NT2/D1 (cell line): Measurements from ENCODE around the gene CTNNAL1.
"Not testable (repeated sequence)": the region's sequence is repeated elsewhere in the genome, so short reads cannot be mapped to it uniquely, and the experiment has no call there.

ENCODE experiments used
- DNase-seq: peaks from one replicate; pipeline ENCODE4 v3.0.0-alpha.2; 2011; ENCODE audit warnings: low read depth, low spot score
- H3K27me3 ChIP-seq: 2 replicates; pipeline ENCODE4 v1.6.0; 2011; ENCODE audit warnings: mild to moderate bottlenecking; ENCODE audit not compliant: insufficient read length, insufficient read depth
- H3K36me3 ChIP-seq: 2 replicates; pipeline ENCODE4 v1.6.1; 2011; ENCODE audit warnings: mild to moderate bottlenecking, low read length, mixed read lengths; ENCODE audit not compliant: insufficient read depth, insufficient read length
- H3K4me1 ChIP-seq: 2 replicates; pipeline ENCODE4 v1.5.1; 2011; ENCODE audit not compliant: insufficient read depth, insufficient read length
- H3K4me3 ChIP-seq: 2 replicates; pipeline ENCODE4 v1.5.1; 2011; ENCODE audit warnings: low read depth; ENCODE audit not compliant: insufficient read length
- H3K9ac ChIP-seq: 2 replicates; pipeline ENCODE4 v1.6.0; 2011; ENCODE audit warnings: low read depth; ENCODE audit not compliant: insufficient read length
- H3K9me3 ChIP-seq: 2 replicates; pipeline ENCODE4 v1.5.1; 2011; ENCODE audit warnings: mild to moderate bottlenecking, low read length; ENCODE audit not compliant: insufficient read depth
- SUZ12 ChIP-seq: IDR thresholded peaks from 2 replicates; pipeline ENCODE4 v1.6.1; 2011; ENCODE audit not compliant: insufficient read length, insufficient read depth; ENCODE audit errors: extremely low read depth
- YY1 ChIP-seq: IDR thresholded peaks from 2 replicates; pipeline ENCODE4 v1.6.1; 2011; ENCODE audit not compliant: insufficient read length, insufficient read depth
- ZNF274 ChIP-seq: IDR thresholded peaks from 2 replicates; pipeline ENCODE4 v1.6.1; 2011; ENCODE audit warnings: mild to moderate bottlenecking, low read depth, low read length

The CTNNAL1 gene

GRCh38 chr9:108910402-108910801, 102.9 kb downstream of the CTNNAL1 start:
- no peak overlapping the region for H3K4me3 ChIP-seq
- H3K9ac ChIP-seq: no peak overlapping the region
- DNase-seq: no peak
- TF ChIP-seq SUZ12 (no peak), YY1 (no peak)
- H3K27me3 ChIP-seq: no peaks in the 10 kb centered on the region
- no peaks in the 10 kb centered on the region for H3K4me1 ChIP-seq
- no peaks in the 10 kb centered on the region for H3K9me3 ChIP-seq
- peaks cover 80% of the 10 kb centered on the region for H3K36me3 ChIP-seq

- no peak overlapping the region for H3K4me3 ChIP-seq
- no peaks in the 10 kb centered on the region for H3K4me1 ChIP-seq
- H3K27me3 ChIP-seq: no peaks in the 10 kb centered on the region
- H3K9me3 ChIP-seq: no peaks in the 10 kb centered on the region
- no peak for TF ChIP-seq YY1
- TF ChIP-seq SUZ12: no peak
- TF ChIP-seq ZNF274: no peak
- H3K9ac ChIP-seq: no peak overlapping the region
- H3K36me3 ChIP-seq: peaks cover 86% of the 10 kb centered on the region
- DNase-seq: no peak
These were observed 107.8 kb downstream of the CTNNAL1 start for GRCh38 chr9:108905494-108905893.

- Histone ChIP-seq H3K9ac (no peak overlapping the region), H3K4me1 (no peaks in the 10 kb centered on the region), H3K4me3 (no peak overlapping the region), H3K9me3 (no peaks in the 10 kb centered on the region), H3K27me3 (no peaks in the 10 kb centered on the region), H3K36me3 (peaks cover 84% of the 10 kb centered on the region)
- TF ChIP-seq ZNF274: no peak
- no peak for DNase-seq
These were observed 109.1 kb downstream of the CTNNAL1 start for GRCh38 chr9:108904161-108904560.

GRCh38 chr9:108903420-108904103, 109.7 kb downstream of the CTNNAL1 start:
- H3K27me3 ChIP-seq: no peaks in the 10 kb centered on the region
- peaks cover 79% of the 10 kb centered on the region for H3K36me3 ChIP-seq
- H3K4me1 ChIP-seq: no peaks in the 10 kb centered on the region
- TF ChIP-seq SUZ12: no peak
- no peak for TF ChIP-seq ZNF274
- TF ChIP-seq YY1: no peak
- H3K9me3 ChIP-seq: no peaks in the 10 kb centered on the region
- H3K9ac ChIP-seq: no peak overlapping the region
- no peak for DNase-seq
- no peak overlapping the region for H3K4me3 ChIP-seq

- Histone ChIP-seq H3K36me3 (peaks cover 75% of the 10 kb centered on the region), H3K9ac (no peak overlapping the region), H3K9me3 (no peaks in the 10 kb centered on the region), H3K4me1 (no peaks in the 10 kb centered on the region), H3K4me3 (no peak overlapping the region), H3K27me3 (no peaks in the 10 kb centered on the region)
- TF ChIP-seq SUZ12: no peak
- TF ChIP-seq YY1: no peak
- TF ChIP-seq ZNF274: no peak
- DNase-seq: no peak
These were observed 113.1 kb downstream of the CTNNAL1 start for GRCh38 chr9:108900176-108900575.

- H3K9me3 ChIP-seq, H3K4me1 ChIP-seq, H3K27me3 ChIP-seq, H3K4me3 ChIP-seq, H3K9ac ChIP-seq, DNase-seq: not testable (repeated sequence)
- H3K36me3 ChIP-seq: peaks cover 77% of the 10 kb centered on the region
These were observed 114.1 kb downstream of the CTNNAL1 start for GRCh38 chr9:108899023-108899695.

GRCh38 chr9:108897324-108898096, 115.8 kb downstream of the CTNNAL1 start:
- peaks cover 78% of the 10 kb centered on the region for H3K36me3 ChIP-seq
- H3K9ac ChIP-seq: no peak overlapping the region
- H3K9me3 ChIP-seq: no peaks in the 10 kb centered on the region
- TF ChIP-seq SUZ12: no peak
- no peak for TF ChIP-seq YY1
- no peak for TF ChIP-seq ZNF274
- DNase-seq: no peak
- H3K27me3 ChIP-seq: no peaks in the 10 kb centered on the region
- no peaks in the 10 kb centered on the region for H3K4me1 ChIP-seq
- no peak overlapping the region for H3K4me3 ChIP-seq
